Stimulated activated naive B cell treated with anti-CD40 and anti-IgM and Interleukin-4, amounts not matched to agents 10 μg/mL and 1 μg/mL and 100 μg/mL, for 72 hours (primary cell): ENCODE results near the gene ADCY5.
A peak's percentile ranks its signal among the peaks of the same experiment; 100 is the strongest.

Experiments used
- ATAC-seq, 2 donors: fragments of 150-1000 bp; cut with Tn5 transposase; replicated peaks; 2 replicates each; pipeline ENCODE4 v1.10.0; 2021; ENCODE audit warnings: moderate library complexity in 1 of 2
- DNase-seq: peaks from one replicate; pipeline ENCODE4 v3.0.0; 2021
- H3K27ac Mint-ChIP-seq: one replicate; pipeline ENCODE4 v1.8.0; 2022; ENCODE audit warnings: mild to moderate bottlenecking, mixed read lengths
- H3K27me3 Mint-ChIP-seq, 2 donors: one replicate each; pipeline ENCODE4 v1.8.0; 2022; ENCODE audit warnings: mixed read lengths in 2 of 2
- H3K36me3 Mint-ChIP-seq, 2 donors: one replicate each; pipeline ENCODE4 v1.8.0; 2022; ENCODE audit warnings: mixed read lengths in 2 of 2, mild to moderate bottlenecking in 1 of 2
- H3K4me1 Mint-ChIP-seq, 2 donors: one replicate each; pipeline ENCODE4 v1.8.0; 2022; ENCODE audit warnings: mixed read lengths in 2 of 2, mild to moderate bottlenecking in 1 of 2
- H3K4me3 Mint-ChIP-seq, 2 donors: one replicate each; pipeline ENCODE4 v1.8.0; 2022; ENCODE audit warnings: mild to moderate bottlenecking in 2 of 2, mixed read lengths in 2 of 2, moderate library complexity in 1 of 2
- H3K9me3 Mint-ChIP-seq, 2 donors: one replicate each; pipeline ENCODE4 v1.8.0; 2022; ENCODE audit warnings: mixed read lengths in 2 of 2, mild to moderate bottlenecking in 1 of 2

ADCY5 gene

GRCh38 chr3:123476967-123477750, 28.3 kb upstream of the ADCY5 start:
- Mint-ChIP-seq H3K27ac (no peak overlapping the region), H3K4me1 (peaks cover 9 to 11% of the 10 kb centered on the region in 2 donors), H3K36me3 (no peaks in the 10 kb centered on the region), H3K9me3 (no peaks in the 10 kb centered on the region), H3K4me3 (no peak overlapping the region), H3K27me3 (peaks cover 34 to 38% of the 10 kb centered on the region in 2 donors)
- ATAC-seq (no peak), DNase-seq (no peak)

GRCh38 chr3:123475786-123476185, 26.9 kb upstream of the ADCY5 start:
- Mint-ChIP-seq H3K36me3 (no peaks in the 10 kb centered on the region), H3K4me1 (peaks cover 8 to 9% of the 10 kb centered on the region in 2 donors), H3K9me3 (no peaks in the 10 kb centered on the region), H3K27me3 (peaks cover 34 to 38% of the 10 kb centered on the region in 2 donors), H3K4me3 (no peak overlapping the region), H3K27ac (no peak overlapping the region)
- ATAC-seq (no peak), DNase-seq (no peak)

GRCh38 chr3:123471106-123471505, 22.2 kb upstream of the ADCY5 start:
- Mint-ChIP-seq H3K36me3 (no peaks in the 10 kb centered on the region), H3K4me3 (no peak overlapping the region), H3K4me1 (no peaks in the 10 kb centered on the region), H3K27me3 (peaks cover 30 to 31% of the 10 kb centered on the region in 2 donors), H3K27ac (no peak overlapping the region), H3K9me3 (no peaks in the 10 kb centered on the region)
- no peak for ATAC-seq
- no peak for DNase-seq

- H3K27me3 Mint-ChIP-seq, result peaks cover 17 to 32% of the 10 kb centered on the region in 2 donors
- ATAC-seq (no peak), DNase-seq (no peak)
- no peak overlapping the region for H3K27ac Mint-ChIP-seq
- H3K4me1 Mint-ChIP-seq, result no peaks in the 10 kb centered on the region
- H3K36me3 Mint-ChIP-seq, result no peaks in the 10 kb centered on the region
- H3K9me3 Mint-ChIP-seq, result no peaks in the 10 kb centered on the region
- H3K4me3 Mint-ChIP-seq, result no peak overlapping the region
Measured at GRCh38 chr3:123469323-123469995, 20.6 kb upstream of the ADCY5 start.

GRCh38 chr3:123467046-123467445, 18.2 kb upstream of the ADCY5 start:
- Mint-ChIP-seq H3K27ac (no peak overlapping the region), H3K36me3 (no peaks in the 10 kb centered on the region), H3K4me3 (no peak overlapping the region), H3K27me3 (peaks cover 19 to 36% of the 10 kb centered on the region in 2 donors), H3K4me1 (no peaks in the 10 kb centered on the region), H3K9me3 (no peaks in the 10 kb centered on the region)
- ATAC-seq, result no peak
- DNase-seq, result no peak

GRCh38 chr3:123464211-123464610, 15.3 kb upstream of the ADCY5 start:
- Mint-ChIP-seq H3K4me3 (no peak overlapping the region), H3K4me1 (no peaks in the 10 kb centered on the region), H3K36me3 (no peaks in the 10 kb centered on the region), H3K27ac (no peak overlapping the region), H3K27me3 (peaks cover 19 to 46% of the 10 kb centered on the region in 2 donors), H3K9me3 (no peaks in the 10 kb centered on the region)
- ATAC-seq, result no peak
- no peak for DNase-seq

GRCh38 chr3:123459862-123460261, 11.0 kb upstream of the ADCY5 start:
- Mint-ChIP-seq H3K4me3 (no peak overlapping the region), H3K27ac (no peak overlapping the region), H3K9me3 (no peaks in the 10 kb centered on the region), H3K4me1 (no peaks in the 10 kb centered on the region), H3K27me3 (peaks cover 33 to 64% of the 10 kb centered on the region in 2 donors), H3K36me3 (no peaks in the 10 kb centered on the region)
- no peak for DNase-seq
- no peak for ATAC-seq

- Mint-ChIP-seq H3K4me1 (no peaks in the 10 kb centered on the region), H3K4me3 (no peak overlapping the region), H3K27me3 (peaks cover 37 to 64% of the 10 kb centered on the region in 2 donors), H3K36me3 (no peaks in the 10 kb centered on the region), H3K9me3 (no peaks in the 10 kb centered on the region), H3K27ac (no peak overlapping the region)
- no peak for ATAC-seq
- no peak for DNase-seq
Measured at GRCh38 chr3:123458255-123458654, 9.4 kb upstream of the ADCY5 start.

- Mint-ChIP-seq H3K4me1 (no peaks in the 10 kb centered on the region), H3K36me3 (no peaks in the 10 kb centered on the region), H3K9me3 (no peaks in the 10 kb centered on the region), H3K27ac (no peak overlapping the region), H3K4me3 (no peak overlapping the region), H3K27me3 (peaks cover 37 to 64% of the 10 kb centered on the region in 2 donors)
- DNase-seq (no peak), ATAC-seq (no peak)
Measured at GRCh38 chr3:123457841-123458240, 9.0 kb upstream of the ADCY5 start.

GRCh38 chr3:123453675-123454074, 4.8 kb upstream of the ADCY5 start:
- Mint-ChIP-seq H3K4me3 (no peak overlapping the region), H3K9me3 (no peaks in the 10 kb centered on the region), H3K27me3 (peaks cover 46 to 68% of the 10 kb centered on the region in 2 donors)

GRCh38 chr3:123451186-123451585, 2.3 kb upstream of the ADCY5 start:
- Mint-ChIP-seq H3K27me3 (peaks cover 43 to 59% of the 10 kb centered on the region in 2 donors), H3K9me3 (no peaks in the 10 kb centered on the region), H3K27ac (no peak overlapping the region), H3K36me3 (no peaks in the 10 kb centered on the region), H3K4me1 (peaks cover 4 to 8% of the 10 kb centered on the region in 2 donors), H3K4me3 (no peak overlapping the region)
- ATAC-seq (no peak), DNase-seq (no peak)

More at GRCh38 chr3:123453675-123454074, 4.8 kb upstream of the ADCY5 start:
- ATAC-seq (no peak), DNase-seq (no peak)
- no peak overlapping the region for H3K27ac Mint-ChIP-seq
- no peaks in the 10 kb centered on the region for H3K36me3 Mint-ChIP-seq
- peaks cover 2 to 8% of the 10 kb centered on the region in 2 donors for H3K4me1 Mint-ChIP-seq

- no peak overlapping the region for H3K27ac Mint-ChIP-seq
- H3K4me1 Mint-ChIP-seq, result peaks cover 4 to 8% of the 10 kb centered on the region in 2 donors
- H3K9me3 Mint-ChIP-seq, result no peaks in the 10 kb centered on the region
- peak overlapping the region; percentile 50 to 72 for H3K4me3 Mint-ChIP-seq
- DNase-seq, result no peak
- peaks cover 44 to 59% of the 10 kb centered on the region in 2 donors for H3K27me3 Mint-ChIP-seq
- H3K36me3 Mint-ChIP-seq, result no peaks in the 10 kb centered on the region
- no peak for ATAC-seq
Measured at GRCh38 chr3:123449997-123450604, 1.2 kb upstream of the ADCY5 start.

GRCh38 chr3:123449102-123449996, 459 bp upstream of the ADCY5 start:
- Mint-ChIP-seq H3K27ac (no peak overlapping the region), H3K4me3 (peak overlapping the region; percentile 50 to 72), H3K27me3 (peaks cover 52 to 60% of the 10 kb centered on the region in 2 donors), H3K9me3 (no peaks in the 10 kb centered on the region), H3K36me3 (no peaks in the 10 kb centered on the region), H3K4me1 (peaks cover 4 to 8% of the 10 kb centered on the region in 2 donors)
- peak; percentile 49 to 53 for ATAC-seq
- no peak for DNase-seq
